HG02798 (cell line): ENCODE data around the gene SMLR1.
A peak's percentile ranks its signal among the peaks of the same experiment; 100 is the strongest.
"Not testable (repeated sequence)": the region's sequence is repeated elsewhere in the genome, so short reads cannot be mapped to it uniquely, and the experiment has no call there.

Source experiments
- ATAC-seq: cut with Tn5 transposase; IDR thresholded peaks from one replicate; pipeline ENCODE4 v1.9.1; 2021; ENCODE audit warnings: mild to moderate bottlenecking; ENCODE audit not compliant: unreplicated experiment, poor library complexity

Gene SMLR1

GRCh38 chr6:130827247-130828149 is at the start of gene SMLR1:
Gene SMLR1 (plus strand): TSS chr6:130827406. CDS start chr6:130827414, 8 bp downstream.
- ATAC-seq, result no peak

GRCh38 chr6:130778946-130779657 is 48.1 kb upstream of the SMLR1 start:
- no peak for ATAC-seq

DNA sequence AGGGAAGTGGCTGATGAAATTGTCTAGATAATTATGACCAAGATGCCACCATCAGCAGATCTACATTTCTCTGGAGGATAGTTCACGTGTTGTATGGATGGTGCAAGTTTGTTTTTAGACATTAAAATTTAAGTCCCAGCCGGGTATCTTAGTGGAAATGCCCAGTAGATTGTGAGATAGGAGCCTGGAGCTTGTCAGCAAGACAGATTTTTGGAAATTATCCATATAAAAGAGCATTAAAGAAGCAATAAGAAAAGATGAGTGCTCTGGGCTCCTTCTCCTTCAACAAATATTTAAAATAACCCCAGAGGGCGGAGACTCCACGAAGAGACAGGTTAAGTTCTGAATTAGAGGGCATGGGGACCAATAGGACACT is 47.6 kb upstream of the SMLR1 start:
- no peak for ATAC-seq

DNA sequence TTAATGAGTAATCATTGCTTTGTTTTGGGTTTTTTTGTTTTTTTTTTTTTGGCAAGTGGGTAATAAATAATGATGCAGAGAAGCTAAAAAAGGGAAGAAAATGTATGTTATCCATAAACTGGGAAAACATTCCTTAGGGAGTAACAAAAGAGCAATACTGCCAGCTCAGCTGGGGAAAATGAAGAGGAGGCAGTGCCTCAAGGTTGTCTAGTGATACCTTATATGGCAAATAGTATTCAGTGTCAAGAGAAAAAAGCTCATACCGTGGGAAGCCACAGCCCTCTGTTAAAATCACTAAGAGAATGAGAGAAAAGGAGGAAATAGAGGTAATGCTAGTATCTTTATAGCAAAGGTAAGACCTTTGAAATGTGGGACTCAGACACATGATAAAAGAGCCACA is 47.1 kb upstream of the SMLR1 start:
- no peak for ATAC-seq

- ATAC-seq, result peak; percentile 57
Observed at GRCh38 chr6:130781557-130781956, 45.6 kb upstream of the SMLR1 start.

DNA sequence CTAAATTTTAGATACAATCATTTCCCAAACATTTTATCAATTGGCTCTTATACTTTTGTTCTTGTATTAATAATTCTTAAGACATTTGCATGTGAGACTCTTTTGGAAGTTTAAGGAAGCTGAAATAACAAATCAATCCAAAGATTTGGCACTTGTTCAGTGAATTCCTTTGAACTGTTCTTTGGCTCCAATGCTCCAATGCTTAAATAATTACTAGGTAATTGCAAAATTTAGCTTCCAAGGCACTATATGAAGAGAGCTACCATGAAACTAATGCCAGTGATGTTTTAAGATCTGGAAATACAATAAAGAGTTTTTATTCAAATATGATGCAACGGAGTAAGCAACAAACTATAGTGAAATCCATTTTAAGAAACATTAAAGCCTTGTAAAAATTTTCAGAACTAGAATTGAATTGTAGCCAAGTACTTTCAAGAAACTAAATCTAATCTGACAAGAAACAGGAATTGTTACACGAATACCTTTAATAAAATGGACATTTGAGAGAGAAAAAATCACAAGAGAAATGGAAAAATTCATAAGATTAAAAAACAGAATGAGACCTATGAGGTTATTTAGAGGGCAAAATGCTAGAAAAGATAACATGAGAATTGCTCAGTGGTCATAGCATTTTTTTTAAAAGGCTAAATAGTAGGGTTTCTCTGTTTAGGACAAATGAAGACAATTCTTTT is 43.6 kb upstream of the SMLR1 start:
- no peak for ATAC-seq

- ATAC-seq, result peak; percentile 66
Observed at GRCh38 chr6:130787726-130788500, 39.3 kb upstream of the SMLR1 start.

DNA sequence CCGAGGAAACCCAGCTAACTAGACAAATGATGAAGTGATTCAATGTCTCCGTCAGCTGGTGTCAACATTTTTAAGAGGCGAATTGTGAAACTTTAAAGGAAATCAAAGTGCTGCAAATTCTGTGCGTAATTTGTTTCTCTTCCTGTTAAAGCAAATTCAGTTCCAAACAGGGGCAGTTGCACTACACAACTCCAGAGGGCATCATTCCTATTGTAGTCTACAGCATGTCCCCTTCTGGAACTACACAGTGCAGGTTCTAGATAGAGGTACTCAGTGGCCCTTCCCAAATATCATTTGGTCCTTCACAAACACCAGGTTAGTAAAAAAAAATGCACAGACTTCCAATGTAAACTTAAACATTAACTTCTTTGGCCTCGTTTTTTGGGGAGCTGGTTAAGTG is 38.3 kb upstream of the SMLR1 start:
- ATAC-seq, result no peak

DNA sequence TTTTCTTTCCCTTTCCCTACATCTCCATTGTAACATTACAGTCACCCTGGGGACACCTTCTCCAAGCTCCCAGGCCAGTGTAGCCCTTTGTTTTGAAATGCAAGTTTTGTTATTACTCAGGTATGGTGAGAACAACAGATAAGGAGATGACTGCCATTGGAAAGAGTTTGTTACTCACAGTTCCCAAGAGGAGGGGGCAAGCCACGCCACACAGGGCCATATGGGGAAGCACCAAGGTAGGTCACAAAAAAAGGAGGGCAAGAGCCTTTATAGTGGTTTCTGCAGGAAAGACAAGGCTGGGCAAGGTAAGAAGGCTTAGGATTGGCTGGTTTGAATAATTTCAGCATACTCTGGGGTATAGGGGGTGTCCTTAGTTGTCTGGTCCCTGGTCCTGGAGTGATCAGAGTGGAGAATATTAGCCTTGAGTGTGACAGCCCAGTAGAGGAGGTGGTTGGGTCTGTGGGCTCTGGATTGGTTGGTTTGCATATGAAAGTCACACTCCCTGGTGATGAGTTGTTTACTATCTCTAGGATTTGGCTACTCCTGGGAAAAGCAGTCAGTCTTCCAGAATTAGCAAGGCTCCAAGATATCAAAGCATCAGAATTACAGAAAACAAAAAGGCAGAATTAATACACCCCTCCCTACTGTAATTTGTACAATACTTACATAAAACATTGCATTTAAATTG is 33.1 kb upstream of the SMLR1 start:
- ATAC-seq, result no peak

- ATAC-seq, result no peak
Observed at GRCh38 chr6:130794738-130795137, 32.5 kb upstream of the SMLR1 start.

DNA sequence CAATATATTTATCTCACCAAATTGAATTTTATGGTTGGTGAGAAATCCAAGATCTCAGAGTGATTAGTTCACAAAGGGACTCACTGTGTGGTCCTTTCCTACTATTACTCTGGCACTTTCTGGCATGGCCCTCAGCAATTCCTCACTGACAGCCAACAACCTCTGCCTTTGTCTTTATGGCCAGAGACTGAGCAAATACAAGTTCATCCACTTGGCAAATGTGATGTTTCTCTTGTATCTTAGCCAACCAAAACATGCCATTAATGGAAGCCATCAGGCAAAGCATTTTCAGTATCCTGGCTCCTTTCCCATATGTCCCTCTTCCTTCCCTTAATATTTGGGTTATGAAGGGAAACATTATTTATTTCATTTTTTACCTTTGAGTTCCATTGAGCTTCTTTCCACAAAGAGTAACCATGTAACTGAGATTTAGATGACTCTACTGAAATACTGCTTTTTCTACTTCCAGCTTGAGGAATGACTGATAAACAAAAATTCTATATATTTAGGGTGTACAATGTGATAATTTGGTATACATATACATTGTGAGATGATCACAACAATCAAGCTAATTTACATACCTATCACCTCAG is 30.8 kb upstream of the SMLR1 start:
- no peak for ATAC-seq

DNA sequence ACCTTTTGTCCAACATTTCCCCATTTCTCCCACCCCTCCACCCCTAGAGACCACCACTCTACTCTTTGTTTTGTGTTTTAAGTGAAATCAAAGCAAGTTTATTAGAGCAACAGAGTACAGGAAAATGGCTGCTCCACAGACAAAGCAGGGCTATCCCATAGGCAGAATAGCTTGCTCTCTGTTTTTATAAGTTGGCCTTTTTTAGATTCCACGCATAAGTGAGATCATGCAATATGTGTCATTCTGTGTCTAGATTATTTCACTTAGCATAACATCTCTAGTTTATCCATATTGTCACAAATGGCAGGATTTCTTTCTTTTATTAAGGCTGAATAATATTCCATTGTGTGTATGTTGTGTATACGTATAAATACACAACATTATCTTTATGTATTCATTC is 30.1 kb upstream of the SMLR1 start:
- no peak for ATAC-seq

GRCh38 chr6:130801368-130801767 is 25.8 kb upstream of the SMLR1 start:
- ATAC-seq, result not testable (repeated sequence)

DNA sequence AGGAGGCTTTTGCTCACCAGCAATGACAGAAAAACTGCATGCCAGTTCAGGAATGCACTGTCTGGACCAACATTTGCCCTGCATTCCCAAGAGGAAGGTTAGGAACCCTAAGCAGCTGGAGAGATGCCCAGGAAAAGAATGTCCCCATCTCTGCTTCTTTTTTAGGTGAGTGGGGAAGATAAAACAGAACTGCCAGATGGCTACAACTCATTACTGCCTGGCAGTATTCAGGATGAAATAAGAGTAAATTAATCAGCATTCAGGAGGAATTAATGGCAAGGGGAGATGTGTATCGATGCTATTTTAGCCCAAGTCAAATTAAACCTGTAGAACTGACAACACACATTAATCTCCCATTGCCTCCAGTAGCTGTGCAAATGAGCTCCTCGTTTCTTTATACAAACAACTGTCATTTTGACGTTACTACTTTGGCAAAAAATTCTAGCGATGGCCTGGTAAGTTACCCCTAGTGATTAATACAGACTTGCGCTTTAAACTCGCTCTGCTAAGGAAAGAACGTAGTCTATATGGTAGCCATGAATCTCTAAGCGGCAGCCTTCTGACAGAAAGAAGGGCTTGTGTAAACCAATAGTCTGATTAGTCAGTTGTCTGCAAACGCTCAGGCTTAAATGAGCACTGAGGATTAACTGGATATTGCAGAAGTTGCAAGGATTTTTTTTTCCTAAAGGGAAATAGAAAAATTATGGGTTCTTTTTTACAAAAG is 16.7 kb upstream of the SMLR1 start:
- no peak for ATAC-seq

DNA sequence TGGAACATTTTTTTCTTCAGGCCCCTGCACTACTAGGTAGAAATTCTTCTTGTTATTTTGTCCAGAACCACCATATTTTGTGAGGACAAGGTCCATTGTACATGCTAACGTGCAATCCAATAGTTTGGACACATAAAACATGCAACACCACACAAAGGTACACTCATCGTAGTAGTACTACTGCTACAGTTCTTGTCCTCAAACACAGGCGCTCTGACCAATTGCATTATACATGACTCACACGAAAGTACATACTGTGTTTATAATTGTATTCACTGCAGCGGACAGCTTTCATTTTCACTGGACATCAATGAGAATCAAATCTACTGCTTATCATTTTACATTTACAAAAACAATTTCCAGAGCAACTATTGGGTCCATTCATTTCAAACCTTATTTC is 15.3 kb upstream of the SMLR1 start:
- no peak for ATAC-seq

DNA sequence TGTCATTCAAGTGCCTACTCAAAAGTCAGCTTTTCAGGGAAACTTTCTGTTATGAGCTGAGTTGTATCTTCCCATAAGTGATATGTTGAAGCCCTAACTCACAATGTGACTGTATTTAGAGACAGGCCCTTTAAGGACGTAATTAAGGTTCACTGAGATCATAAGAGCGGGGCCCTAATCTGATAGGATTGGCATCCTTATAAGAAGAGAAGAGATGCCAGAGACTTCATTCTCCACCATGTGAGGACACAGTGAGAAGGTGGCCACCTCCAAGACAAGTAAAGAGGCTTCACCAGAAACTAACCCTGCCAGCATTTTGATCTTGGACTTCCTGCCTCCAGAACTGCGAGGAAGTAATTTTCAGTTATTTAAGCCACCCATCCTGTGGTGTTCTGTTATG is 12.7 kb upstream of the SMLR1 start:
- no peak for ATAC-seq

- no peak for ATAC-seq
Observed at GRCh38 chr6:130815200-130816071, 11.8 kb upstream of the SMLR1 start.

DNA sequence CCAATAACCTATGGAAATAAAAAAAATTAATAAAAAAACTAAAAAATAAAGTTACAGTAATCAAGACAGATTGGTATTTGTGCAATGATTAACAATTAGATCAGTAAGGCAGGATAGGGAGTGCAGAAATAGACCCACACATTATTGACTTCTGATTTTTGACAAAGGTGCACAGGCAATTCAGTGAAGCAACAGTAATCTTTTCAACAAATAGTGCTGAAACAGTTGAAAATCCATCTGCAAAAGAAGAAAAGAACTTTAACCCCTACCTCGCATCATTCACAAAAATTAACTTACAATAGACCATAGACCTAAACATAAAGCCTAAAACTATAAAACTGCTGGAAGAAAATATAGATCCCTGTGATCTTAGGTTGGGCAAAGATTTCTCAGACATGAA is 4.5 kb upstream of the SMLR1 start:
- no peak for ATAC-seq
